WI38 (cell line): ENCODE data around the gene NME1.
"Not testable (repeated sequence)": the region's sequence is repeated elsewhere in the genome, so short reads cannot be mapped to it uniquely, and the experiment has no call there.

Experiments used
- H3K4me3 ChIP-seq: 2 replicates; pipeline ENCODE4 v1.5.1; 2011; ENCODE audit warnings: low read depth, mild to moderate bottlenecking, control low read depth, low read length
- CTCF ChIP-seq: IDR thresholded peaks from 2 replicates; pipeline ENCODE4 v1.5.1; 2012; ENCODE audit warnings: low read depth, mild to moderate bottlenecking, control low read depth, low read length

NME1 gene

GRCh38 chr17:51120357-51120738 lies 33.0 kb upstream of the NME1 start:
- TF ChIP-seq CTCF, result no peak

GRCh38 chr17:51120739-51121619 lies 32.4 kb upstream of the NME1 start, which contains the start of gene SPAG9:
SPAG9 (minus strand) TSS chr17:51120868; CDS start chr17:51120656, 212 bp downstream.
- H3K4me3 ChIP-seq, result peak within 1 kb of the TSS; percentile 87
- TF ChIP-seq CTCF, result no peak

More at GRCh38 chr17:51120357-51120738, 33.0 kb upstream of the NME1 start:
- peak overlapping the region; percentile 87 for H3K4me3 ChIP-seq

- H3K4me3 ChIP-seq, result peak overlapping the region; percentile 67
- TF ChIP-seq CTCF, result no peak
These were observed 31.5 kb upstream of the NME1 start for GRCh38 chr17:51121620-51122472.

GRCh38 chr17:51122473-51123115 lies 30.8 kb upstream of the NME1 start:
- not testable (repeated sequence) for H3K4me3 ChIP-seq

- TF ChIP-seq CTCF, result no peak
- H3K4me3 ChIP-seq, result no peak overlapping the region
These were observed 28.5 kb upstream of the NME1 start for GRCh38 chr17:51124640-51125503.

GRCh38 chr17:51128076-51128475 lies 25.3 kb upstream of the NME1 start:
- no peak for TF ChIP-seq CTCF
- H3K4me3 ChIP-seq, result no peak overlapping the region

GRCh38 chr17:51132964-51133319 lies 20.4 kb upstream of the NME1 start:
- no peak for TF ChIP-seq CTCF
- H3K4me3 ChIP-seq, result no peak overlapping the region
